ENCODE results near the gene NFKB2. TPM values are rescaled to one million over a fixed set of nuclear protein-coding genes. Genes with fewer than 3 reads are reported as not detected.
A peak's percentile ranks its signal among the peaks of the same experiment; 100 is the strongest.

The NFKB2 gene
- total RNA-seq, 1 donor from 2014 or later = 26.8 TPM

- H3K27me3 ChIP-seq = no peaks in the 10 kb centered on the region
- peak overlapping the region; percentile 98 for H3K27ac ChIP-seq
- peaks cover 35% of the 10 kb centered on the region for H3K4me1 ChIP-seq
- TF ChIP-seq POLR2AphosphoS5 (IDR thresholded peaks at IDR 0.05; ENCODE audit: insufficient read depth in 1 of 2, low read depth in 1 of 2) (no peak), CTCF (IDR thresholded peaks at IDR 0.05) (peak in 2 of 3 experiments; percentile 61 to 99), POLR2A (IDR thresholded peaks at IDR 0.05) (no peak)
- no peak for DNase-seq (ENCODE audit: extremely low spot score in 2 of 2)
- peaks cover 0 to 4% of the 10 kb centered on the region in 2 donors for H3K36me3 ChIP-seq
- no peaks in the 10 kb centered on the region for H3K9me3 ChIP-seq
- intact Hi-C loops (cut with DNase I) = loop anchor here (10.0 kb wide), 1 partner anchor 191 kb away; no protein-coding TSS in a partner anchor
- peak overlapping the region; percentile 67 to 90 for H3K4me3 ChIP-seq
Observed at GRCh38 chr10:102393411-102394078, 2.0 kb upstream of the NFKB2 start.

GRCh38 chr10:102394079-102394800 is 1.3 kb upstream of the NFKB2 start:
- DNase-seq (ENCODE audit: extremely low spot score in 2 of 2) = peak in 1 of 2 donors; percentile 96
- H3K36me3 ChIP-seq = peaks cover 0 to 4% of the 10 kb centered on the region in 2 donors
- TF ChIP-seq POLR2AphosphoS5 (IDR thresholded peaks at IDR 0.05; ENCODE audit: insufficient read depth in 1 of 2, low read depth in 1 of 2) = peak; percentile 82 to 97
- TF ChIP-seq POLR2A (IDR thresholded peaks at IDR 0.05) = peak; percentile 41 to 81
- peak in 2 of 3 experiments; percentile 69 to 97 for TF ChIP-seq CTCF (IDR thresholded peaks at IDR 0.05)
- peak overlapping the region; percentile 98 for H3K27ac ChIP-seq
- H3K9me3 ChIP-seq = no peaks in the 10 kb centered on the region
- peak overlapping the region; percentile 67 to 90 for H3K4me3 ChIP-seq
- intact Hi-C loops (cut with DNase I) = loop anchor here (10.0 kb wide), 1 partner anchor 191 kb away; no protein-coding TSS in a partner anchor
- H3K4me1 ChIP-seq = peaks cover 42% of the 10 kb centered on the region
- no peaks in the 10 kb centered on the region for H3K27me3 ChIP-seq

DNA sequence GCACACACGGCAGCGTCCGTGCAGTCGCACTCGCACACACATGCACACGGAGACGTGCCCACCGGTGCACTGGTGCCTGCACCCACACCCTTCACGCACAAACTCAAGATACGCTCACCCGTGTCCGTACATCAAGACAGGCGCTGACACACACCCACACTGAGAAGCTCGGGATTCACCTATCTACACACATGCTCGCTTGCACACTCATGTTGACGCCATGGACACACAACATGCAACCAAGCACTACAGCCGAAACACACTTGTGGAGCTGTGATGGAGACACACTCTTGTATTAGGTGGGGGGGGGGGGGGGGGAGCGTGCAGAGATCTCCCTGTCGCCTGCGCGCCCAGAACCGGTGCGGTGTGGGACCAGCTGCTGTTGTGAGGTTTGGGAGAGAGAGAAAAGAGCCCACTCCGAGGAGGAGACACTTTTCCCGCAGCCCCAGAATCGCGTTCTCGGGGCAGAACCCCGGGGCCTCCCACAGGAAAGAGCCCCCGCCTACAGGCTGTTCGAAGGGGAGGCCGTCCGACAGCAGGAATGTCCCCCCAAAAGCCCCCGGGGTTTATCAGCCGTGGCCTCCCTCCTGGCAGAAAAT is 605 bp upstream of the NFKB2 start:
- peak overlapping the region; percentile 67 to 90 for H3K4me3 ChIP-seq
- intact Hi-C loops (cut with DNase I) = loop anchor here (5.0 to 10.0 kb wide), 2 partner anchors 87 to 190 kb away; no protein-coding TSS in a partner anchor
- peaks cover 47% of the 10 kb centered on the region for H3K4me1 ChIP-seq
- H3K27ac ChIP-seq = peak overlapping the region; percentile 98
- H3K9me3 ChIP-seq = no peaks in the 10 kb centered on the region
- TF ChIP-seq POLR2AphosphoS5 (IDR thresholded peaks at IDR 0.05; ENCODE audit: insufficient read depth in 1 of 2, low read depth in 1 of 2) (no peak), POLR2A (IDR thresholded peaks at IDR 0.05) (no peak), CTCF (IDR thresholded peaks at IDR 0.05) (no peak)
- H3K27me3 ChIP-seq = no peaks in the 10 kb centered on the region
- no peak for DNase-seq (ENCODE audit: extremely low spot score in 2 of 2)
- peaks cover 0 to 4% of the 10 kb centered on the region in 2 donors for H3K36me3 ChIP-seq

GRCh38 chr10:102396317-102396650 is 779 bp downstream of the NFKB2 start:
- no peaks in the 10 kb centered on the region for H3K27me3 ChIP-seq
- H3K27ac ChIP-seq = peak overlapping the region; percentile 98
- no peaks in the 10 kb centered on the region for H3K9me3 ChIP-seq
- H3K4me1 ChIP-seq = peaks cover 51% of the 10 kb centered on the region
- DNase-seq (ENCODE audit: extremely low spot score in 2 of 2) = no peak
- H3K4me3 ChIP-seq = peak overlapping the region; percentile 67 to 90
- TF ChIP-seq POLR2AphosphoS5 (IDR thresholded peaks at IDR 0.05; ENCODE audit: insufficient read depth in 1 of 2, low read depth in 1 of 2) = no peak
- intact Hi-C loops (cut with DNase I) = loop anchor here (5.0 to 10.0 kb wide), 2 partner anchors 86 to 189 kb away; no protein-coding TSS in a partner anchor
- peaks cover 0 to 4% of the 10 kb centered on the region in 2 donors for H3K36me3 ChIP-seq

GRCh38 chr10:102396730-102397151 is 1.2 kb downstream of the NFKB2 start:
- Histone ChIP-seq H3K27ac (peak overlapping the region; percentile 98), H3K4me1 (peaks cover 51% of the 10 kb centered on the region), H3K36me3 (peaks cover 0 to 4% of the 10 kb centered on the region in 2 donors), H3K27me3 (no peaks in the 10 kb centered on the region), H3K4me3 (peak overlapping the region; percentile 67 to 90), H3K9me3 (no peaks in the 10 kb centered on the region)
- intact Hi-C loops (cut with DNase I) = loop anchor here (5.0 to 10.0 kb wide), 2 partner anchors 86 to 188 kb away; no protein-coding TSS in a partner anchor
- DNase-seq (ENCODE audit: extremely low spot score in 2 of 2) = no peak
- no peak for TF ChIP-seq POLR2A (IDR thresholded peaks at IDR 0.05)
- no peak for TF ChIP-seq POLR2AphosphoS5 (IDR thresholded peaks at IDR 0.05; ENCODE audit: insufficient read depth in 1 of 2, low read depth in 1 of 2)
- TF ChIP-seq CTCF (IDR thresholded peaks at IDR 0.05) = no peak

Measured in vagina (tissue), 2 donors.